ENCODE data around the gene ATL1.

Gene ATL1

DNA sequence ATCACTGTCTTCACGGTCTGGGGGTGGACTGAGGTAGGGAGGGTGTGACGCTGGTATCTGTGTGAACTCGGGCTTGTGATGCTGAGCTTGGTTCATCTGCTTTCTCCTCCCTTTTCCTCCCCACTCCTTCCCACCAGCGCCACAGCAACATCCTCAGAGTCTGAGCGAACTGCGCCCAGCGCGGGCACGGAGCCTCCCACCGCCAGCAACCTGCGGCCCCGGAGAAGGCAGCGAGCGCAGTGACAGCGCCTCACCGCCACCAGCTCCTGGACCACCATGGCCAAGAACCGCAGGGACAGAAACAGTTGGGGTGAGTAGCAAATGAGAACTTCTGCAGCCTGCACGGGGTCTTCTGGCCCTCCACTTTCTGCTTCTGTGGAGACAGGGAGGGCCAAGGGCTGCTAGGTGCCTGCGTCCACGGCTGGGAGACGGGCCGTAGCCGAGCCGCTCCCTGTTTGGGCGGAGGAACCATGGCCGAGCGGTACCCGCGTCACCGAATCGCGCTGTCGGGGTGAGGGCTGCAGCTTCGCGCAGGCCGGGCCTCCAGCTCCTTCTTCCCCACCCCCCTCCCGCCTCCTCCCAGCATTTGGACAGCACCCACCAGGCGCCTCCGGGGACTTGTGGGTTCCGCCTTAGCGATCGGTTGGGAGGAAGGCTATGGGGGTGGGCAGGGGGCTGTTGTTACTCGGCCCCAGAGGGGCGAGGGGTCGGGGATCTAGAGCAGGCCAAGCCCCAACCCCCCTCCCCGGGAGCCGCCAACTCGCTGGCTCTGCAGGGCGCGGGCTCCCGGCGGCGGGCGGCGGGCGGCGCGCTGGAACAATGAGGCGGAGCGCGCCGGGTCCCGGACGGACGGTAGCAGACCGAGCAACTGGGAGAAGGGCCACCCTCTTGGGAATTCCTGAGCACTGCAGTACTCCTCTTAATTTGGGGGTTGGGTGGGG lies at the start of gene ATL1:
Gene ATL1 (plus strand): TSS at position 156 of the 941 bp plus-strand sequence. CDS start 121 bp downstream, at position 277.
- Histone ChIP-seq H3K36me3 (no peaks in the 10 kb centered on the region), H3K4me2 (peak within 1 kb of the TSS; percentile 92 to 99 (median 97)), H3K9ac (peak within 1 kb of the TSS; percentile 46 to 70 (median 61); a peak in 20 of 22 replicates), H3K27ac (peak within 1 kb of the TSS in 8 of 11 experiments; percentile 1 to 57 (median 37); a peak in 11 of 22 replicates), H3K4me3 (peak within 1 kb of the TSS; percentile 61 to 79 (median 68)), H3K9me3 (replicated peaks in 1 of 11) (no peaks in the 10 kb centered on the region), H4K20me1 (peaks cover 0 to 8% (median 0%) of the 10 kb centered on the region in 11 experiments; a peak in 5 of 22 replicates), H3K27me3 (peaks cover 12 to 40% (median 26%) of the 10 kb centered on the region in 11 experiments), H3K4me1 (peaks cover 6 to 25% (median 20%) of the 10 kb centered on the region in 10 experiments; a peak in 19 of 20 replicates)
- no peak for TF ChIP-seq Cebpa-rat (IDR thresholded peaks at IDR 0.05)

DNA sequence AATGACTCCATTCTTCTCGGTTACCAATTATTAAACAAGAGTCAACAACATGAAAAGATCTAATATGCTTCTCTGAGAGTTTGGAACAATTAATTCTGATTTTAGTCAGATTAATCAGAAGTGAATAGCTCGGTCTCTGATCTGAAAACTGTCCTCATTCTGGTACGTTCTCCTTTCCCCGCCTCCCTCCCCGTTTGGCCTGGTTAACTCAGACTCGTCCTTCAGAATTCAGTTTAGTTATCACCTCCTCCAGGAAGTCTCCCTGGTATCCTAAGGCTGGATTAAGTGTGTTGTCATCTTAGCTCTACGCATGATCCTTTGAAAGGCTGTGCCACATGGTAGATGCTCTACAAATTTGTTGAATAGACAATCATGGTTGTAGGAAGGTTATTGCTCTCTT lies 49.8 kb upstream of the ATL1 start:
- Histone ChIP-seq H3K4me1 (no peaks in the 10 kb centered on the region), H3K4me2 (no peak overlapping the region), H3K36me3 (peaks cover 4 to 39% (median 19%) of the 10 kb centered on the region in 11 experiments; a peak in 14 of 22 replicates), H4K20me1 (peaks cover 0 to 33% (median 6%) of the 10 kb centered on the region in 11 experiments; a peak in 11 of 22 replicates), H3K4me3 (no peak overlapping the region), H3K27me3 (no peaks in the 10 kb centered on the region), H3K9ac (no peak overlapping the region), H3K9me3 (replicated peaks in 1 of 11) (peaks cover 6 to 21% (median 14%) of the 10 kb centered on the region in 11 experiments; a peak in 17 of 22 replicates), H3K27ac (no peak overlapping the region)
- TF ChIP-seq Cebpa-rat (IDR thresholded peaks at IDR 0.05): no peak

DNA sequence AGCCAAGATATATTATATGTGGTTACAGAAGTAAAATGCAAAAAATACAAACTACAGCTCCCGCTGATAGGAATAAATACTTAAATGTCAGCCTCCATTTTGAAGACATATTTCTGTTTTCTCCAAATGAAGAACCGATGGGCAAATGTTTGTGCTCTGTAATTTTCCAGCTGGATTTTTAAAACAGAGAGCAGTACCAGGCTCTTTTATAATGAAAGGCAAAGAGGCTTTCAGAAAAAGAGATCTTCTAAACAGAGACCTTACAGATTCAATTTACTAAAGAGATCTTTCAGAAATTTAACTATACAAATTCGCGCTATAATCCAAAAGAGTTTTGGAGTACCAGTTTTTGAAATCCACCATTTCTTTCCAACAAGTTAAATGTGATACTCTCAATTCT lies 47.5 kb upstream of the ATL1 start:
- no peak for TF ChIP-seq Cebpa-rat (IDR thresholded peaks at IDR 0.05)
- Histone ChIP-seq H3K27ac (no peak overlapping the region), H3K36me3 (peaks cover 12 to 52% (median 25%) of the 10 kb centered on the region in 11 experiments; a peak in 18 of 22 replicates), H4K20me1 (peaks cover 0 to 26% (median 0%) of the 10 kb centered on the region in 11 experiments; a peak in 7 of 22 replicates), H3K9me3 (replicated peaks in 1 of 11) (peaks cover 6 to 21% (median 14%) of the 10 kb centered on the region in 11 experiments; a peak in 17 of 22 replicates), H3K4me3 (no peak overlapping the region), H3K4me2 (no peak overlapping the region), H3K27me3 (no peaks in the 10 kb centered on the region), H3K4me1 (no peaks in the 10 kb centered on the region), H3K9ac (no peak overlapping the region)

DNA sequence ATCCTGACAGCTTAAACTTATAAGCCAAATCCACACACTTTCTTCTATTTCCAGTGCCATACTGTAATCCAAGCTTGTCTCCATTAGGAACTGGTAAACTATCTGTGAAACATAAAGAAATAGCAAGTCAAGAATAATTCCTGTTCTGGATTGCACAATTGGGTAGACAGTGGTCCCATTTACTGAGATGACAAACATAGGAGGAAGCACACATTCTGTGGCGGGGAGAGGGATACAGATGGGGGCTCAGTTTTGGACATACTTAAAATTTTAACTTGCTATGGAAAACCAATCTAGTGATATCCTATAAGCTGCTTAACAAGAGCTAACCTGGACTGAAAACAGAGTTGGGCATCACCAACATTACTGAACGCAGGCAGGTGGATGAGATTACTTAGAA lies 43.9 kb upstream of the ATL1 start:
- no peak overlapping the region for H3K4me2 ChIP-seq
- H3K9me3 ChIP-seq (replicated peaks in 1 of 11): peaks cover 6 to 28% (median 13%) of the 10 kb centered on the region in 11 experiments; a peak in 18 of 22 replicates
- peaks cover 23 to 71% (median 42%) of the 10 kb centered on the region in 11 experiments; a peak in 20 of 22 replicates for H3K36me3 ChIP-seq
- H3K4me1 ChIP-seq: peaks cover 0 to under 1% (median 0%) of the 10 kb centered on the region in 10 experiments; a peak in 2 of 20 replicates
- no peak overlapping the region for H3K27ac ChIP-seq
- peaks cover 0 to 58% (median 16%) of the 10 kb centered on the region in 11 experiments; a peak in 9 of 22 replicates for H4K20me1 ChIP-seq
- no peak overlapping the region for H3K4me3 ChIP-seq
- no peak for TF ChIP-seq Cebpa-rat (IDR thresholded peaks at IDR 0.05)
- H3K27me3 ChIP-seq: no peaks in the 10 kb centered on the region
- no peak overlapping the region for H3K9ac ChIP-seq

DNA sequence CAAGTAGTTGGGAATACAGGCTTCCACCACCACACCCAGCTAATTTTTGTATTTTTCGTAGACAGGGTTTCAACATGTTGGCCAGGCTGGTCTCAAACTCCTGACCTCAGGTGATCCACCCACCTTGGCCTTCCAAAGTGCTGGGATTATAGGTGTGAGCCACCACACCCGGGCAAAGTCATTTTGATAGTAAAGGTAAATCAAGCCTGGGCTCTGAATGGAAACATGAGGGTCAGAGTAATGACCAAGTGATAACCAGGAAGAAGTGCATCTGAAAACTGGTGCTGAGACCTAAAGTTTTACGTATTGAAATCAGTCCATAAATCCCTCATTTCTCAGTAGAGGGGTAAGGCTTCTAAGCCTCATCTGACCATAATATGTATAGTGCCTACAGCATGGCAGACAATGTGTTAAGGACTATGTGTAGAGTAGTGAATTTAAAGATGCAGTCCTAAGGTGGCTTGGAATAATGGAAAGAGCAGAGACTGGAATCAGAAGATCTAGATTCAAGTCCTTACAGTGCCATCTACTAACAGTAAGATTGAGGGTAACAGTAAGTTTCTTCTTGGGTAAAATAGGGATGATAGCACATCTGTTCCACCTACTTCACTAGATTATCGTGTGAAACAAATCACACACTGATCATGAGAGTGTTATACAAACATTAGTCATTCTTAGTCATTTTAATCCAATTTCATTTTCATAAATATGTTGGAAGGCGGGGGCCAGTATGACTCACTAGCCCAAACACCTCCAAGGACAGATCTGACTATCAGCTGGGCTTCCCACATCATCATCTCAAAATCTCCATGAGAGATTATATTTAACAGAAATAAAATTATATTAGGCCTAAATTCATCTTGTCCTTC lies 38.8 kb upstream of the ATL1 start:
- H3K27me3 ChIP-seq: no peaks in the 10 kb centered on the region
- peaks cover 9 to 82% (median 55%) of the 10 kb centered on the region in 11 experiments; a peak in 15 of 22 replicates for H4K20me1 ChIP-seq
- H3K36me3 ChIP-seq: peaks cover 12 to 80% (median 42%) of the 10 kb centered on the region in 11 experiments; a peak in 20 of 22 replicates
- H3K9ac ChIP-seq: no peak overlapping the region
- TF ChIP-seq Cebpa-rat (IDR thresholded peaks at IDR 0.05): no peak
- peaks cover 0 to 21% (median 7%) of the 10 kb centered on the region in 11 experiments; a peak in 9 of 22 replicates for H3K9me3 ChIP-seq (replicated peaks in 1 of 11)
- peak overlapping the region in 1 of 11 experiments; percentile 5; a peak in 1 of 22 replicates for H3K4me2 ChIP-seq
- H3K4me3 ChIP-seq: no peak overlapping the region
- H3K4me1 ChIP-seq: peaks cover 0 to 32% (median 9%) of the 10 kb centered on the region in 10 experiments; a peak in 11 of 20 replicates
- no peak overlapping the region for H3K27ac ChIP-seq

DNA sequence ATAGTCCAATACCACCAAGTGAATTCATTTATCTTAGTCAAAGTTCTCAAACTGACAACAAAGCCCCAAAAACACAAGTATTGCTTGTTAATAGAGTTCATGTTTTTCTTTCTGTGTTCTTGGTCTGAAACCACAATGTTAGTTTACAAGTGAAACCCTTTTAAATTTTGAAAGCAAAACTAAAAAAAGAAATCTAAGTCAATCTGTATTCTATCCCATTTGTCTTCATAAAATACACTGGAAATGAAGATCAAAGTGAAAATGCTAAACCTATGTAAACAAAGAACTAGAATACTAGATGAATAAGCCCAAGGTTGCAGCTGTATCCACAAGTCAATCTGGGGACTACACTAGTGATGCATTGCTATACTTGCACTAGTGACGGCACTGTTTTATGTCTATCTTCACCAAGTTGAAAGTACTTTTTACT lies 38.0 kb upstream of the ATL1 start:
- Histone ChIP-seq H4K20me1 (peaks cover 9 to 88% (median 62%) of the 10 kb centered on the region in 11 experiments; a peak in 16 of 22 replicates), H3K9me3 (replicated peaks in 1 of 11) (peaks cover 0 to 21% (median 7%) of the 10 kb centered on the region in 11 experiments; a peak in 9 of 22 replicates), H3K4me1 (peaks cover 0 to 32% (median 9%) of the 10 kb centered on the region in 10 experiments; a peak in 11 of 20 replicates), H3K4me3 (no peak overlapping the region), H3K27ac (no peak overlapping the region), H3K9ac (no peak overlapping the region), H3K27me3 (no peaks in the 10 kb centered on the region), H3K36me3 (peaks cover 12 to 81% (median 40%) of the 10 kb centered on the region in 11 experiments; a peak in 20 of 22 replicates), H3K4me2 (no peak overlapping the region)
- no peak for TF ChIP-seq Cebpa-rat (IDR thresholded peaks at IDR 0.05)

DNA sequence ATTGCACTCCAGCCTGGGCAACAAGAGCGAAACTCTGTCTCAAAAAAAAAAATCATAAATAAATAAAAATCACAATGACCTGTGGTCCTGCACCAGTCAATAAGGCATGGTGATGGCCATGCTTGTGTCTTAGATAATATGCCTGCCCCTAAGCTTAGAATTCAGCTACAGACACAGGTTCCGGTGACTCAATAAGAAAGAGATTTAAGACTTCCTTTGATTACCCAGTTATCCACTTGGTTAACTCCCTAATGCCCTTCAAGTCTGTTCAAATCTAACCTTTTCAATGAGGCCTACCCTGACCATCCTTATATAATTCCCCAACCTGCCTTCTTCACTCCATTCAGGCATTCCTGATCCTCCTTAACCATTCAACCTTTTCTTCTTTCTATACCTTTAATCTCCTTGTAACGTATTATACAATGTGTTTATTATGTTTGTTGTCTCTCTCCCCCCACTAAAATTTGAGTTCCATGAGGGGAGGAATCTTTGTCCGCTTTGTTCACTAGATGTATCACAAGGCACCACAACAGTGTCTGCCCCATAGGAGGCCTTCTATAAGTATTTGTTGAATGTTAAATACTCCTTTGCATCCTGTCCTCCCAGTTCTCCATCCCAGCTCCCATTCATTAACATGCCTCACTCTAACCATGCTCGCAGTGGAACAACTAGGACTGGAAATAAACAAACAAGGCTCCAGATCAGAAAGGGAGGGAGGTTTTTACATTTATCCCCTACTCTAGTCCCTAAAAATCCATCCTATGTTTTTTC lies 36.5 kb upstream of the ATL1 start:
- peaks cover 14 to 90% (median 72%) of the 10 kb centered on the region in 11 experiments; a peak in 16 of 22 replicates for H4K20me1 ChIP-seq
- H3K27ac ChIP-seq: no peak overlapping the region
- peaks cover 8 to 40% (median 17%) of the 10 kb centered on the region in 10 experiments for H3K4me1 ChIP-seq
- TF ChIP-seq Cebpa-rat (IDR thresholded peaks at IDR 0.05): no peak
- peak overlapping the region in 3 of 11 experiments; percentile 43 to 79 (median 78); a peak in 5 of 22 replicates for H3K4me2 ChIP-seq
- H3K4me3 ChIP-seq: no peak overlapping the region
- H3K36me3 ChIP-seq: peaks cover 12 to 70% (median 32%) of the 10 kb centered on the region in 11 experiments; a peak in 20 of 22 replicates
- no peaks in the 10 kb centered on the region for H3K27me3 ChIP-seq
- no peak overlapping the region for H3K9ac ChIP-seq
- H3K9me3 ChIP-seq (replicated peaks in 1 of 11): peaks cover 0 to 21% (median 7%) of the 10 kb centered on the region in 11 experiments; a peak in 9 of 22 replicates
